Heart right ventricle (tissue), 16 donors: ENCODE data around the gene IGSF21. TPM values are rescaled to one million over a fixed set of nuclear protein-coding genes. Genes with fewer than 3 reads are reported as not detected.

ENCODE experiments used
- ATAC-seq, 8 donors: fragments of 200-7000 bp; cut with Tn5 transposase; one replicate each; pipeline ENCODE4 v1.9.1; 2020; ENCODE audit warnings: mild to moderate bottlenecking in 8 of 8, moderate library complexity in 8 of 8, moderate number of reproducible peaks in 1 of 8
- DNase-seq, 2 donors: peaks; one replicate each; pipeline ENCODE4 v3.0.0-alpha.2; 2020
- H3K27ac ChIP-seq, 10 donors: fragments of 200-600 bp; sonication (generic) in 2 of 10; one replicate each; pipeline versions ENCODE4 v1.5.0 to v1.8.0; 2020 to 2022; ENCODE audit warnings: mild to moderate bottlenecking in 3 of 10
- H3K27me3 ChIP-seq, 7 donors: fragments of 200-600 bp; one replicate each; pipeline ENCODE4 v1.8.0; 2021 to 2022; ENCODE audit warnings: mild to moderate bottlenecking in 2 of 7
- H3K36me3 ChIP-seq, 9 donors: fragments of 200-600 bp; sonication (generic) in 1 of 9; one replicate each; pipeline versions ENCODE4 v1.5.0 to v1.8.0; 2020 to 2022; ENCODE audit warnings: mild to moderate bottlenecking in 2 of 9
- H3K4me1 ChIP-seq, 9 donors: fragments of 200-600 bp; sonication (generic) in 1 of 9; one replicate each; pipeline versions ENCODE4 v1.5.0 to v1.8.0; 2020 to 2022; ENCODE audit warnings: mild to moderate bottlenecking in 4 of 9
- H3K4me3 ChIP-seq, 10 donors: fragments of 200-600 bp; sonication (generic) in 2 of 10; one replicate each; pipeline versions ENCODE4 v1.5.0 to v1.8.0; 2020 to 2022; ENCODE audit warnings: mild to moderate bottlenecking in 7 of 10, moderate library complexity in 2 of 10
- H3K9me3 ChIP-seq, 11 donors: fragments of 200-600 bp in 10 of 11; sonication (generic) in 2 of 11; one replicate each; pipeline versions ENCODE4 v1.5.0 to v1.8.0; 2013 to 2022; ENCODE audit warnings: mild to moderate bottlenecking in 2 of 11, control low read depth in 1 of 11, moderate library complexity in 1 of 11
- WGBS, 2 donors: extraction: QIAGEN DNeasy Blood & Tissue Kit; methylation state at CpG; one replicate each; pipeline ENCODE4 v1.1.7; 2013; ENCODE audit warnings: inconsistent platforms in 1 of 2; 5-methylcytosine and 5-hydroxymethylcytosine counted together
- intact Hi-C, 10 donors: fragments of 100-400 bp; cut with DNase I; formaldehyde crosslinking; loops; one replicate each; pipeline versions ENCODE4 v1.11.1 to v1.14.2; 2022
- polyA plus RNA-seq, 2 donors: library from polyadenylated mRNA; stranded (reverse); fragments of 200-250 nt; gene quantifications; one replicate each; pipeline ENCODE4 v1.2.3, GENCODE V29; 2013
- total RNA-seq, 10 donors: library from RNA; stranded (reverse); fragmentation: NEBNext Ultra II Directional in 3 of 10; extraction: Animal tissue kit (Norgen Biotek cat#: 25700) in 3 of 10; gene quantifications; one replicate each; pipeline versions ENCODE4 v1.2.1 to v1.2.4, GENCODE V29; 2021 to 2023
- TF ChIP-seq, protein P1 (sequence below), 9 donors: fragments of 200-600 bp; sonication (generic) in 2 of 9; IDR thresholded peaks; one replicate each; pipeline versions ENCODE4 v1.5.0 to v1.8.0; 2021 to 2022; ENCODE audit warnings: antibody characterized with exemption in 9 of 9, mild to moderate bottlenecking in 5 of 9, moderate library complexity in 1 of 9
- donor health status: Arrhythmogenic right ventricular cardiomyopathy.
- donor health status: ischemic (EF 13 %, LVEDD 7.1; RV severe dilation, severe dysfunction).
- donor health status: healthy with polysubstance abuse.
- donor health status: DM: no; HTN: yes; CAD: no.
- donor health status: DM: no; HTN: no; CAD: no.
- donor health status: ischemic (EF 25% LVEDD 6.9; RV normal size, moderate dysfunction).
- donor health status: ischemic (EF 25% LVEDD 5.7; RV mildly dilated, moderate dysfunction).
- donor health status: healthy.
- donor health status: DM: yes; HTN: yes; CAD: no.
- donor health status: Ischemic cardiomyopathy.
- donor health status: ischemic (EF 35%, LVEDD 5.7; RV mildly dilated, moderate dysfunction).
- donor health status: nonischemic (EF 11% LVEDD 7.7; RV severe dilation, severe dysfunction).
- donor health status: DM: yes; HTN: yes; CAD: no.
- donor health status: PGD.
- donor health status: ischemic (EF 29% LVEDD 5.4; RV normal size, mild dysfunction).
- donor health status: nonischemic (EF 23%, LVEDD 6.1; RV moderate dilation, normal function).

IGSF21 gene
- total and polyA plus RNA-seq, 12 donors, result 0.13 to 1.6 (median 0.51) TPM; not detected in 1

DNA sequence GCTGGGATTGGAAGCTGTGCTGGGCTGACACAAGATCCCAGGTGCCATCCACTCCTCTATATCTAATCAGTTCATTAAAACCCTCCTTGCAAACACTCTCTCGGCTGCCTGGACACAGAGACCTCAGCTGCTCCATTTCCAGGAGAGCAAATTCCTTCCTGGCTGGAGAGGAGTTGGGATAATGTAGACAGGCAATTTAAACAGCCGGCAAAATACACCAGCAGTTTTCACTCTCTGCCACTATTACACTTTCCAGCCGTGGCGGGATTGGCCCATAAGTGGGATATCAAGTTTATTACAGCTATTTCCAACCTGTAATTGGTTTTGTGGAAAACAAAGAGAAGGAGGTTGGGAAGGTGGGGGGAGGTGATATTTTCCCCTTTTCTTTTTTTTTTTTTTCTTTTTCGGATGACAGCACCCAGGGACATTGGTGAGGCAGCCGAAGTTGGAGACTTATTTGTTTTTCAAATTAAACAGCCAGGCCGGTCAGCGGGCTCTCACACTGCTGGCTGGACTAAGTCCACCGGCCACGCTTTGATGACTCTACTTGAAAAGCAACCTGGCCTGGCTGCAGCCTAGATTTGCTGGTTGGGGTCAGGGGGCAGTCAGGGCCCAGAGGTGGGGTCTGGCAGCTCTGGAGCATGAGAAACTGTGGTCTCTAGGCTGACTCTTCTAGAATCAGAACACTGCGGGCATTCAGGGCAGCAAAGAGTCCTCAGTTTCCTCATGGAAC is 177.4 kb downstream of the IGSF21 start:
- 55 to 58% methylated on average over 11 of the region's 11 CpGs for WGBS, 2 donors
- no peaks in the 10 kb centered on the region for H3K9me3 ChIP-seq
- DNase-seq (no peak), ATAC-seq (no peak)
- TF ChIP-seq, protein P1, sequence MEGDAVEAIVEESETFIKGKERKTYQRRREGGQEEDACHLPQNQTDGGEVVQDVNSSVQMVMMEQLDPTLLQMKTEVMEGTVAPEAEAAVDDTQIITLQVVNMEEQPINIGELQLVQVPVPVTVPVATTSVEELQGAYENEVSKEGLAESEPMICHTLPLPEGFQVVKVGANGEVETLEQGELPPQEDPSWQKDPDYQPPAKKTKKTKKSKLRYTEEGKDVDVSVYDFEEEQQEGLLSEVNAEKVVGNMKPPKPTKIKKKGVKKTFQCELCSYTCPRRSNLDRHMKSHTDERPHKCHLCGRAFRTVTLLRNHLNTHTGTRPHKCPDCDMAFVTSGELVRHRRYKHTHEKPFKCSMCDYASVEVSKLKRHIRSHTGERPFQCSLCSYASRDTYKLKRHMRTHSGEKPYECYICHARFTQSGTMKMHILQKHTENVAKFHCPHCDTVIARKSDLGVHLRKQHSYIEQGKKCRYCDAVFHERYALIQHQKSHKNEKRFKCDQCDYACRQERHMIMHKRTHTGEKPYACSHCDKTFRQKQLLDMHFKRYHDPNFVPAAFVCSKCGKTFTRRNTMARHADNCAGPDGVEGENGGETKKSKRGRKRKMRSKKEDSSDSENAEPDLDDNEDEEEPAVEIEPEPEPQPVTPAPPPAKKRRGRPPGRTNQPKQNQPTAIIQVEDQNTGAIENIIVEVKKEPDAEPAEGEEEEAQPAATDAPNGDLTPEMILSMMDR (IDR thresholded peaks at IDR 0.05), result no peak
- H3K4me3 ChIP-seq, result no peak overlapping the region
- H3K4me1 ChIP-seq, result no peaks in the 10 kb centered on the region
- peaks cover 0 to 87% (median 63%) of the 10 kb centered on the region in 7 donors for H3K27me3 ChIP-seq
- intact Hi-C loops, result loop anchor here in 1 of 10 donors (10.0 kb wide), 1 partner anchor 60 kb away; no protein-coding TSS in a partner anchor
- no peaks in the 10 kb centered on the region for H3K36me3 ChIP-seq
- no peak overlapping the region for H3K27ac ChIP-seq

DNA sequence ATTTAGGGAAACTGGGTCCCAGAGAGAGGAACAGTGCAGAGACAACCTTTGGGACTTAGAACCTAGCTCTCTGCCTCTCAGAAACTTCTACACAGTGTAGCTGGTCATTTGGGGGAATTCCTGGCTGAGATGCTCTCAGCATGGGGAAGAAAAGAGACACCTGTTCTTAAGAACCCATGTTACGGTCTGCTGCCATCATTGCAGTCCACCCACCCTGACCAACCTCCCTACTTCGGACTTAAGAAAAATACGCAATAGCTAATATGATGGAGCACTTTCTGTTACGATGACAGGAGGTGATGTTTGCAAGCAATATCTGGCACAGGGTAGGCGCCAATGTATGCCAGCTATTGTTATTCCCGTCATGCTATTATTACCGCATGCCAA is 177.9 kb downstream of the IGSF21 start:
- H3K4me1 ChIP-seq, result no peaks in the 10 kb centered on the region
- no peaks in the 10 kb centered on the region for H3K9me3 ChIP-seq
- H3K36me3 ChIP-seq, result no peaks in the 10 kb centered on the region
- no peak overlapping the region for H3K27ac ChIP-seq
- intact Hi-C loops, result loop anchor here in 1 of 10 donors (10.0 kb wide), 1 partner anchor 61 kb away; no protein-coding TSS in a partner anchor
- H3K27me3 ChIP-seq, result peaks cover 0 to 87% (median 63%) of the 10 kb centered on the region in 7 donors
- DNase-seq (no peak), ATAC-seq (no peak)
- no peak overlapping the region for H3K4me3 ChIP-seq
- TF ChIP-seq, protein P1 (IDR thresholded peaks at IDR 0.05), result no peak
- WGBS, 2 donors, result 84 to 85% methylated on average over 7 of the region's 7 CpGs

DNA sequence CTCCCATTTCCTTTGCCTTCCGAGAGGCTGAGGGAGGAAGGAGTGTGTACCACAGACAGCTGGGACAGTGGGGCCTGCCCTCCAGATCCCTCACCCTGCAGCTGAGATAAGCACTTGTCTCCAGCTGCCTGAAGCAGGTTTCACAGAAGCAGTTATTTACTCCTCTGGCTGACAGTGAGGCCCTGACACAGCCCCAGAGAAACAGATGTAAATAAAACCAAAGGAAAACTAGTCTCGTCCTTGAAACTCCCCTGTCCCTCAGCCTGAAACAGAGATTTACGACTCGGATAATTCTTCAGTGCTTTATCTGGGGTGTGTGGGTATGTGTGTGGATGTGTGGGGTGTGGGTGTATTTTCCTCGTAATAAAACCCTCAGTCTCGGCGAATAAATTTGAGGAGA is 181.1 kb downstream of the IGSF21 start:
- ATAC-seq (no peak), DNase-seq (no peak)
- Histone ChIP-seq H3K27me3 (peaks cover 0 to 89% (median 73%) of the 10 kb centered on the region in 7 donors), H3K4me3 (no peak overlapping the region), H3K27ac (no peak overlapping the region), H3K36me3 (no peaks in the 10 kb centered on the region), H3K4me1 (no peaks in the 10 kb centered on the region), H3K9me3 (no peaks in the 10 kb centered on the region)
- TF ChIP-seq, protein P1 (IDR thresholded peaks at IDR 0.05), result no peak
- intact Hi-C loops, result loop anchor here in 1 of 10 donors (10.0 kb wide), 1 partner anchor 64 kb away; no protein-coding TSS in a partner anchor
- 41 to 51% methylated on average over 7 of the region's 7 CpGs for WGBS, 2 donors

DNA sequence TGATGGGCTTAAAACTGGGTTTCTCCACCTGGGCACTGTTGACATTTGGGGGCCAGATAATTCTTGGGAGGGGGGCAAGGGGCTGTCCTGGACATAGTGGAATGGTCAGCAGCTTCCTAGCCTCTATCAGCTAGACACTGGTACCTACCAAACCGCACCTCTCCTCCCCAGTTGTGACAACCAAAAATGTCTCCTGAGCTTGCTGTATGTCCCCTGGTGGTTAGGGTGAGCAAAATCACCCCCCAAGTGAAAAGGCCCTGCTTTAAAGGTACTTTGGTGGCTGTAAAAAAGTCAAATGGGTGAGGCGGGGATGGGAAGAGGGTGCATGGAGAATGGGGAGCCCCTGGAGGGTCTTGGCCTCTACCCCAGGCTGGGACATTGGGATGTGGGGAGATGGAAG is 182.0 kb downstream of the IGSF21 start:
- TF ChIP-seq, protein P1 (IDR thresholded peaks at IDR 0.05), result no peak

More for the DNA sequence above, 182.0 kb downstream of the IGSF21 start:
- Histone ChIP-seq H3K4me3 (no peak overlapping the region), H3K27ac (no peak overlapping the region), H3K27me3 (peaks cover 0 to 89% (median 71%) of the 10 kb centered on the region in 7 donors), H3K4me1 (no peaks in the 10 kb centered on the region), H3K36me3 (no peaks in the 10 kb centered on the region), H3K9me3 (no peaks in the 10 kb centered on the region)
- intact Hi-C loops, result loop anchor here in 1 of 10 donors (10.0 kb wide), 1 partner anchor 65 kb away; no protein-coding TSS in a partner anchor
- DNase-seq (no peak), ATAC-seq (no peak)
- WGBS, 2 donors, result 84% methylated on average over 2 of the region's 2 CpGs
